SK-N-SH treated with all-trans-retinoic acid at 6 μM for 48 hours (cell line): ENCODE data around the gene UPB1.

Source experiments
- ARNTL ChIP-seq: fragments of 450-650 bp; formaldehyde crosslinking; IDR thresholded peaks from 2 replicates; pipeline ENCODE4 v1.5.0; 2020; ENCODE audit warnings: low read depth, mild to moderate bottlenecking, moderate library complexity, borderline replicate concordance
- PPARA ChIP-seq: fragments of 250-450 bp; sonication (Bioruptor Pico); IDR thresholded peaks from 2 replicates; pipeline ENCODE4 v1.5.0; 2020; ENCODE audit warnings: mild to moderate bottlenecking, borderline replicate concordance
- RARB ChIP-seq: fragments of 250-450 bp; sonication (Bioruptor Pico); IDR thresholded peaks from 2 replicates; pipeline ENCODE4 v1.8.0; 2021; ENCODE audit warnings: mild to moderate bottlenecking, moderate library complexity
- ZC3H10 ChIP-seq: fragments of 250-450 bp; sonication (Bioruptor Pico); IDR thresholded peaks from 2 replicates; pipeline ENCODE4 v1.5.1; 2021; ENCODE audit warnings: mild to moderate bottlenecking, moderate library complexity
- ZFP3 ChIP-seq: fragments of 250-450 bp; sonication (Bioruptor Pico); IDR thresholded peaks from 2 replicates; pipeline ENCODE4 v1.5.0; 2020; ENCODE audit warnings: mild to moderate bottlenecking, moderate library complexity
- ZFP30 ChIP-seq: fragments of 450-650 bp; formaldehyde crosslinking; IDR thresholded peaks from 2 replicates; pipeline ENCODE4 v1.5.0; 2022; ENCODE audit warnings: mild to moderate bottlenecking, moderate library complexity
- ZNF8 ChIP-seq: fragments of 450-650 bp; formaldehyde crosslinking; IDR thresholded peaks from 2 replicates; pipeline ENCODE4 v1.5.0; 2020; ENCODE audit warnings: mild to moderate bottlenecking, moderate library complexity
- TF ChIP-seq, protein P1 (sequence below): fragments of 250-450 bp; sonication (Bioruptor Pico); IDR thresholded peaks from 2 replicates; pipeline ENCODE4 v1.5.1; 2020; ENCODE audit warnings: low read depth, mild to moderate bottlenecking, moderate library complexity
- TF ChIP-seq, protein P2 (sequence below): fragments of 250-450 bp; sonication (Bioruptor Pico); IDR thresholded peaks from 2 replicates; pipeline ENCODE4 v1.8.0; 2021; ENCODE audit warnings: low read depth, mild to moderate bottlenecking, moderate library complexity, borderline replicate concordance
- TF ChIP-seq, protein P3 (sequence below): fragments of 250-450 bp; sonication (Bioruptor Pico); IDR thresholded peaks from 2 replicates; pipeline ENCODE4 v1.8.0; 2020; ENCODE audit warnings: mild to moderate bottlenecking, moderate library complexity, borderline replicate concordance

DNA sequence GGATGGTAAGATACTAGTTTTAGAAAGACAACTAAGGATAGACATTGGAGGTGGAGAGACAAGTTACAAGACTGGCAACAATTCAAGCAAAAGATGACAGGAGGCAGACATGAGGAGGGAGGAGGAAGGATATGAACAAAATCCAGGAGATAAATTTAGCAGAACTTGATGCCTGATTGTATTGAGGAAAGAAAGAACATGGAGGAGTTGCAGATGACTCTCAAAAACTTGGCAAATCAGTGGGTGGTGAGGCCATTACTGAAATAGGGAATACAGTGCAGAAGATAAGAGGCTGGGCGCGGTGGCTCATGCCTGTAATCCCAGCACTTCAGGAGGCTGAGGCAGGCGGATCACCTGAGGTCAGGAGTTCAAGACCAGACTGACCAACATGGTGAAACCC lies 2.7 kb upstream of the UPB1 start:
- TF ChIP-seq ZC3H10 (CRISPR knock-in tag) (no peak), RARB (CRISPR knock-in tag) (no peak), ARNTL (no peak), ZFP3 (CRISPR knock-in tag) (no peak), PPARA (CRISPR knock-in tag) (no peak), ZFP30 (CRISPR knock-in tag) (no peak), ZNF8 (CRISPR knock-in tag) (no peak)
- TF ChIP-seq, protein P1, sequence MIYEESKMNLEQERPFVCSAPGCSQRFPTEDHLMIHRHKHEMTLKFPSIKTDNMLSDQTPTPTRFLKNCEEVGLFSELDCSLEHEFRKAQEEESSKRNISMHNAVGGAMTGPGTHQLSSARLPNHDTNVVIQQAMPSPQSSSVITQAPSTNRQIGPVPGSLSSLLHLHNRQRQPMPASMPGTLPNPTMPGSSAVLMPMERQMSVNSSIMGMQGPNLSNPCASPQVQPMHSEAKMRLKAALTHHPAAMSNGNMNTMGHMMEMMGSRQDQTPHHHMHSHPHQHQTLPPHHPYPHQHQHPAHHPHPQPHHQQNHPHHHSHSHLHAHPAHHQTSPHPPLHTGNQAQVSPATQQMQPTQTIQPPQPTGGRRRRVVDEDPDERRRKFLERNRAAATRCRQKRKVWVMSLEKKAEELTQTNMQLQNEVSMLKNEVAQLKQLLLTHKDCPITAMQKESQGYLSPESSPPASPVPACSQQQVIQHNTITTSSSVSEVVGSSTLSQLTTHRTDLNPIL (CRISPR knock-in tag): no peak
- TF ChIP-seq, protein P2, sequence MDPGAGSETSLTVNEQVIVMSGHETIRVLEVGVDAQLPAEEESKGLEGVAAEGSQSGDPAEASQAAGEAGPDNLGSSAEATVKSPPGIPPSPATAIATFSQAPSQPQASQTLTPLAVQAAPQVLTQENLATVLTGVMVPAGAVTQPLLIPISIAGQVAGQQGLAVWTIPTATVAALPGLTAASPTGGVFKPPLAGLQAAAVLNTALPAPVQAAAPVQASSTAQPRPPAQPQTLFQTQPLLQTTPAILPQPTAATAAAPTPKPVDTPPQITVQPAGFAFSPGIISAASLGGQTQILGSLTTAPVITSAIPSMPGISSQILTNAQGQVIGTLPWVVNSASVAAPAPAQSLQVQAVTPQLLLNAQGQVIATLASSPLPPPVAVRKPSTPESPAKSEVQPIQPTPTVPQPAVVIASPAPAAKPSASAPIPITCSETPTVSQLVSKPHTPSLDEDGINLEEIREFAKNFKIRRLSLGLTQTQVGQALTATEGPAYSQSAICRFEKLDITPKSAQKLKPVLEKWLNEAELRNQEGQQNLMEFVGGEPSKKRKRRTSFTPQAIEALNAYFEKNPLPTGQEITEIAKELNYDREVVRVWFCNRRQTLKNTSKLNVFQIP (CRISPR knock-in tag): no peak
- TF ChIP-seq, protein P3, sequence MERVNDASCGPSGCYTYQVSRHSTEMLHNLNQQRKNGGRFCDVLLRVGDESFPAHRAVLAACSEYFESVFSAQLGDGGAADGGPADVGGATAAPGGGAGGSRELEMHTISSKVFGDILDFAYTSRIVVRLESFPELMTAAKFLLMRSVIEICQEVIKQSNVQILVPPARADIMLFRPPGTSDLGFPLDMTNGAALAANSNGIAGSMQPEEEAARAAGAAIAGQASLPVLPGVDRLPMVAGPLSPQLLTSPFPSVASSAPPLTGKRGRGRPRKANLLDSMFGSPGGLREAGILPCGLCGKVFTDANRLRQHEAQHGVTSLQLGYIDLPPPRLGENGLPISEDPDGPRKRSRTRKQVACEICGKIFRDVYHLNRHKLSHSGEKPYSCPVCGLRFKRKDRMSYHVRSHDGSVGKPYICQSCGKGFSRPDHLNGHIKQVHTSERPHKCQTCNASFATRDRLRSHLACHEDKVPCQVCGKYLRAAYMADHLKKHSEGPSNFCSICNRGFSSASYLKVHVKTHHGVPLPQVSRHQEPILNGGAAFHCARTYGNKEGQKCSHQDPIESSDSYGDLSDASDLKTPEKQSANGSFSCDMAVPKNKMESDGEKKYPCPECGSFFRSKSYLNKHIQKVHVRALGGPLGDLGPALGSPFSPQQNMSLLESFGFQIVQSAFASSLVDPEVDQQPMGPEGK (CRISPR knock-in tag): no peak
